GM20431 (cell line): Measurements from ENCODE around the gene MTRF1.
"Not testable (repeated sequence)": the region's sequence is repeated elsewhere in the genome, so short reads cannot be mapped to it uniquely, and the experiment has no call there.

ENCODE experiments used
- in situ Hi-C: fragments of 300-500 bp; cut with MseI, MboI; formaldehyde crosslinking; loops from one replicate; pipeline ENCODE4 v1.15.0; 2020; ENCODE audit warnings: low sequenced_read_pairs; ENCODE audit not compliant: unreplicated experiment

Gene MTRF1

GRCh38 chr13:41282129-41282571 lies 18.8 kb upstream of the MTRF1 start:
- in situ Hi-C loops: no loop called here

- in situ Hi-C loops: not testable (repeated sequence)
Measured at GRCh38 chr13:41279156-41279555, 15.8 kb upstream of the MTRF1 start.

- in situ Hi-C loops: no loop called here
Measured at GRCh38 chr13:41276824-41277223, 13.4 kb upstream of the MTRF1 start.

- in situ Hi-C loops: no loop called here
Measured at GRCh38 chr13:41274881-41275280, 11.5 kb upstream of the MTRF1 start.

GRCh38 chr13:41273831-41274441 lies 10.6 kb upstream of the MTRF1 start:
- in situ Hi-C loops: no loop called here

- in situ Hi-C loops: no loop called here
Measured at GRCh38 chr13:41271456-41272285, 8.3 kb upstream of the MTRF1 start.

GRCh38 chr13:41268764-41269163 lies 5.4 kb upstream of the MTRF1 start:
- in situ Hi-C loops: no loop called here

GRCh38 chr13:41267106-41267505 lies 3.7 kb upstream of the MTRF1 start:
- in situ Hi-C loops: no loop called here

- in situ Hi-C loops: no loop called here
Measured at GRCh38 chr13:41259875-41260501, 3.4 kb downstream of the MTRF1 start.

- in situ Hi-C loops: no loop called here
Measured at GRCh38 chr13:41257535-41257934, 5.8 kb downstream of the MTRF1 start.

- in situ Hi-C loops: no loop called here
Measured at GRCh38 chr13:41254902-41255301, 8.5 kb downstream of the MTRF1 start.

GRCh38 chr13:41250993-41251392 lies 12.4 kb downstream of the MTRF1 start:
- in situ Hi-C loops: no loop called here

- in situ Hi-C loops: no loop called here
Measured at GRCh38 chr13:41246969-41247680, 16.3 kb downstream of the MTRF1 start.

GRCh38 chr13:41244556-41244955 lies 18.8 kb downstream of the MTRF1 start:
- in situ Hi-C loops: no loop called here

- in situ Hi-C loops: no loop called here
Measured at GRCh38 chr13:41241626-41242025, 21.8 kb downstream of the MTRF1 start.

- in situ Hi-C loops: no loop called here
Measured at GRCh38 chr13:41236369-41236768, 27.0 kb downstream of the MTRF1 start.

- in situ Hi-C loops: no loop called here
Measured at GRCh38 chr13:41232578-41233480, 30.5 kb downstream of the MTRF1 start.

- in situ Hi-C loops: no loop called here
Measured at GRCh38 chr13:41231786-41232185, 31.6 kb downstream of the MTRF1 start.

GRCh38 chr13:41231025-41231677 lies 32.2 kb downstream of the MTRF1 start:
- in situ Hi-C loops: no loop called here
